K562 (cell line): ENCODE data around the gene APOM. TPM values are rescaled to one million over a fixed set of nuclear protein-coding genes. Genes with fewer than 3 reads are reported as not detected.

Experiments used
- ATAC-seq: fragments of 200-7000 bp; cut with Tn5 transposase; 3 replicates; pipeline ENCODE4 v1.9.1; 2020; ENCODE audit warnings: moderate library complexity
- BruUV-seq: library from RNA; stranded (reverse); fragments of 400-500 nt; replicated peaks from 2 replicates; lab custom pipeline; 2021; lab: Mats Ljungman, UMichigan
- CTCF ChIA-PET: fragments of 300-600 bp; formaldehyde crosslinking; extraction: SDS; loops from one replicate; lab custom pipeline; 2021; ENCODE audit warnings: low intra/inter-chr PET ratio; lab: Yijun Ruan, JAX
- POLR2A ChIA-PET: fragments of 300-600, 350-650 bp; sonication (Branson Sonifier 250); formaldehyde crosslinking; extraction: SDS; loops from one replicate; lab custom pipeline; 2021; ENCODE audit warnings: antibody characterized with exemption, inconsistent platforms; lab: Yijun Ruan, JAX
- DNase-seq, 4 experiments: peaks; one replicate each; pipeline versions ENCODE4 v3.0.0 to v3.0.0-alpha.2; 2011 to 2018; ENCODE audit warnings: low spot score in 3 of 4, mixed read lengths in 3 of 4; ENCODE audit errors: extremely low read depth in 1 of 4
- FAIRE-seq: peaks from 2 replicates; lab custom pipeline; 2011; peaks lifted over from hg19 to GRCh38; lab: Jason Lieb, UNC
- H2AFZ ChIP-seq: 2 replicates; pipeline ENCODE4 v1.6.0; 2011; ENCODE audit warnings: low read depth, low read length, control low read depth, inconsistent platforms
- H3K27ac ChIP-seq: fragments of 200-600 bp; 3 replicates; pipeline ENCODE4 v1.8.0; 2011; ENCODE audit warnings: low read depth, mild to moderate bottlenecking, control low read depth, inconsistent platforms, low read length, moderate library complexity, mixed read lengths; ENCODE audit errors: extremely low read depth
- H3K27me3 ChIP-seq, 2 experiments: fragments of 300-600 bp in 1 of 2; 2 replicates in 1 of 2; 3 replicates in 1 of 2; pipeline versions ENCODE4 v1.6.0 to v1.8.0; 2011; ENCODE audit warnings: inconsistent platforms in 2 of 2, low read length in 2 of 2, mild to moderate bottlenecking in 1 of 2, mixed read lengths in 1 of 2, moderate library complexity in 1 of 2; ENCODE audit not compliant: control insufficient read depth in 2 of 2, insufficient read depth in 2 of 2
- H3K36me3 ChIP-seq: fragments of 300-600 bp; 3 replicates; pipeline ENCODE4 v1.8.0; 2011; ENCODE audit warnings: mild to moderate bottlenecking, low read length, inconsistent platforms; ENCODE audit not compliant: control insufficient read depth, insufficient read depth
- H3K4me1 ChIP-seq, 2 experiments: fragments of 200-600 bp in 1 of 2; replicated peaks in 1 of 2; 2 replicates in 1 of 2; 3 replicates in 1 of 2; pipeline versions ENCODE4 v1.5.1 to v1.8.0; 2011; ENCODE audit warnings: inconsistent platforms in 2 of 2, low read length in 2 of 2, mild to moderate bottlenecking in 1 of 2, mixed read lengths in 1 of 2, moderate library complexity in 1 of 2; ENCODE audit not compliant: control insufficient read depth in 2 of 2, insufficient read depth in 2 of 2
- H3K4me2 ChIP-seq: 2 replicates; pipeline ENCODE4 v1.6.1; 2011; ENCODE audit warnings: low read length, control low read depth, inconsistent platforms, mixed read lengths; ENCODE audit not compliant: insufficient read depth
- H3K4me3 ChIP-seq: fragments of 200-600 bp; sonication (generic), shearing (Covaris generic); 2 replicates; pipeline ENCODE4 v1.5.1; 2016; ENCODE audit warnings: control low read depth, inconsistent platforms
- H3K79me2 ChIP-seq: fragments of 200-600 bp; 3 replicates; pipeline ENCODE4 v1.8.0; 2011; ENCODE audit warnings: low read length, inconsistent platforms; ENCODE audit not compliant: control insufficient read depth, insufficient read depth
- H3K9ac ChIP-seq, 2 experiments: 2 replicates each; pipeline versions ENCODE4 v1.6.0 to v1.6.1; 2011; ENCODE audit warnings: low read depth in 2 of 2, low read length in 2 of 2, control low read depth in 1 of 2, inconsistent platforms in 1 of 2, mild to moderate bottlenecking in 1 of 2, mixed read lengths in 1 of 2; ENCODE audit not compliant: insufficient read depth in 1 of 2
- H3K9me1 ChIP-seq: one replicate; pipeline ENCODE4 v1.6.0; 2011; ENCODE audit warnings: inconsistent platforms, mild to moderate bottlenecking, low read length, moderate library complexity; ENCODE audit not compliant: control insufficient read depth, insufficient read depth
- H3K9me3 ChIP-seq: replicated peaks from 2 replicates; pipeline ENCODE4 v1.5.1; 2011; ENCODE audit warnings: low read depth, low read length, inconsistent platforms; ENCODE audit not compliant: control insufficient read depth, insufficient read depth
- H4K20me1 ChIP-seq: replicated peaks from 2 replicates; pipeline ENCODE4 v1.6.1; 2011; ENCODE audit warnings: low read length, inconsistent platforms, mixed read lengths; ENCODE audit not compliant: control insufficient read depth, insufficient read depth
- ATF7 ChIP-seq: fragments of 450-650 bp; IDR thresholded peaks from 2 replicates; pipeline ENCODE4 v1.7.1; 2014; ENCODE audit warnings: mild to moderate bottlenecking, moderate library complexity
- CBFA2T3 ChIP-seq: fragments of 450-650 bp; IDR thresholded peaks from 2 replicates; pipeline ENCODE4 v1.6.1; 2017
- CBFB ChIP-seq: sonication (generic); formaldehyde crosslinking; IDR thresholded peaks from 2 replicates; pipeline ENCODE4 v1.4.0; 2020; ENCODE audit warnings: mild to moderate bottlenecking, missing genetic modification reagents
- CTCF ChIP-seq, 3 experiments: IDR thresholded peaks in 2 of 3; conservative IDR thresholded peaks in 1 of 3; 2 replicates each; pipeline ENCODE4 v1.5.1; 2011 to 2012; ENCODE audit warnings: low read length in 3 of 3, mild to moderate bottlenecking in 3 of 3, control low read depth in 2 of 3, improper control_type of control experiment in 1 of 3, inconsistent platforms in 1 of 3, low read depth in 1 of 3, mixed read lengths in 1 of 3, moderate library complexity in 1 of 3; ENCODE audit not compliant: insufficient read depth in 2 of 3
- EP300 ChIP-seq: IDR thresholded peaks from 2 replicates; pipeline ENCODE4 v1.6.1; 2012; ENCODE audit warnings: low read length, improper control_type of control experiment
- JUND ChIP-seq, 2 experiments: IDR thresholded peaks; 2 replicates in 1 of 2; 3 replicates in 1 of 2; pipeline ENCODE4 v1.6.1; 2011; ENCODE audit warnings: borderline replicate concordance in 2 of 2, low read depth in 2 of 2, low read length in 2 of 2, improper control_type of control experiment in 1 of 2, missing biosample characterization in 1 of 2, missing genetic modification characterization in 1 of 2, missing genetic modification reagents in 1 of 2
- KAT8 ChIP-seq: fragments of 450-650 bp; IDR thresholded peaks from 2 replicates; pipeline ENCODE4 v1.6.1; 2016; ENCODE audit warnings: low read depth, mild to moderate bottlenecking
- L3MBTL2 ChIP-seq: fragments of 450-650 bp; IDR thresholded peaks from 2 replicates; pipeline ENCODE4 v1.6.1; 2016; ENCODE audit warnings: mild to moderate bottlenecking, moderate library complexity
- MECOM ChIP-seq: fragments of 250-450 bp; sonication (Bioruptor Pico); IDR thresholded peaks from 2 replicates; pipeline ENCODE4 v1.8.0; 2022; ENCODE audit warnings: inconsistent platforms
- NR4A1 ChIP-seq, 2 experiments: fragments of 250-450 bp in 1 of 2; fragments of 450-650 bp in 1 of 2; sonication (Bioruptor Pico) in 1 of 2; IDR thresholded peaks; 2 replicates each; pipeline versions ENCODE4 v1.4.0 to v1.6.1; 2016 to 2020; ENCODE audit warnings: mild to moderate bottlenecking in 2 of 2, missing compliant biosample characterization in 1 of 2, missing genetic modification characterization in 1 of 2, moderate library complexity in 1 of 2
- USF2 ChIP-seq: sonication (generic); formaldehyde crosslinking; IDR thresholded peaks from 2 replicates; pipeline ENCODE4 v1.5.0; 2020; ENCODE audit warnings: missing genetic modification reagents
- ZC3H11A ChIP-seq: IDR thresholded peaks from 2 replicates; pipeline ENCODE4 v1.6.1; 2012; ENCODE audit warnings: low read depth, low read length, improper control_type of control experiment
- ZNF354B ChIP-seq: fragments of 250-450 bp; sonication (Bioruptor Pico); IDR thresholded peaks from 2 replicates; pipeline ENCODE4 v1.4.0; 2020
- ZNF583 ChIP-seq: fragments of 250-450 bp; sonication (Bioruptor Pico); IDR thresholded peaks from 2 replicates; pipeline ENCODE4 v1.4.0; 2020
- ZNF592 ChIP-seq: fragments of 450-650 bp; IDR thresholded peaks from 2 replicates; pipeline ENCODE4 v1.6.1; 2017; ENCODE audit warnings: antibody characterized with exemption, mild to moderate bottlenecking
- ZNF79 ChIP-seq: fragments of 250-450 bp; sonication (Bioruptor Pico); IDR thresholded peaks from 2 replicates; pipeline ENCODE4 v1.4.0; 2020; ENCODE audit warnings: low read depth, mild to moderate bottlenecking, moderate library complexity
- WGBS: fragments of 100-300 bp; shearing (Covaris generic); methylation state at CpG from one replicate; pipeline ENCODE4 v1.1.6; 2016; ENCODE audit warnings: low coverage, mixed read lengths; ENCODE audit not compliant: insufficient coverage; ENCODE audit errors: missing lambda C conversion rate; 5-methylcytosine and 5-hydroxymethylcytosine counted together
- in situ Hi-C: fragments of 300-500 bp; cut with MboI; formaldehyde crosslinking; loops from 4 replicates; pipeline ENCODE4 v1.15.0; 2018; ENCODE audit warnings: inconsistent platforms, mixed read lengths
- intact Hi-C: fragments of 100-400 bp; cut with micrococcal nuclease; formaldehyde crosslinking; loops from 2 replicates; pipeline ENCODE4 v1.14.2; 2022
- polyA plus RNA-seq, 8 experiments: library from polyadenylated mRNA; depleted of rRNA in 4 of 8; stranded (reverse) in 5 of 8; unstranded in 3 of 8; fragments of >200 nt; fragmentation: Nextera tagmentation in 2 of 8; fragmentation: Illumina TruSeq in 1 of 8; extraction: Ambion mirVana in 2 of 8; extraction: Trizol in 1 of 8; gene quantifications; 2 replicates each; pipeline versions ENCODE4 v1.2.1 to v1.2.3, GENCODE V29; 2011 to 2014; ENCODE audit warnings: inconsistent platforms in 1 of 8, missing spikeins in 1 of 8
- total RNA-seq, 7 experiments: library from RNA; depleted of rRNA in 6 of 7; stranded (reverse); fragments of >200 nt in 6 of 7; fragmentation: Illumina TruSeq in 2 of 7; extraction: Trizol in 2 of 7; gene quantifications; 2 replicates each; pipeline versions ENCODE4 v1.2.1 to v1.2.3, GENCODE V29; 2011 to 2021; ENCODE audit warnings: low replicate concordance in 1 of 7

APOM gene
- total and polyA plus RNA-seq, 9 of the 15 experiments (the other 6 are each of a cell fraction or from before 2014, with no cell fraction given): 5.7 to 24.3 (median 10.4) TPM

DNA sequence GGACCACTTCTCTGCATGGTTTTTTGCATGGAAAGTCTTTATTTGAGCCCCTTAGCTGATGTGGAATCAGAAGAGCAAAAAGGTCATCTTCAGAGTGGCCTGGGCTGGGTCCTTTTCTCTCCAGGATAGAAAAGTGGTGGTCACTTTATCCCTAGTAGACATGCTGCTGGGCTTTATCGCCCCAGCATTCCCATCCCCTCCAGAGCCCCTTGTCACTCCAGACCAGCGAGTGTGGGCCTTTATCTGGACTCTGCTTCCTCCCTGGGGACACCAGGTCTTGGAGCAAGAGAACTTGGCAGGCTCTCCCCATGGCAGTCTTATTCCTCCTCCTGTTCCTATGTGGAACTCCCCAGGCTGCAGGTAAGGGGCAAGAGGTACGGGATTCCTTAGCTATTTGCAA, 50.9 kb downstream of the APOM start, which contains the start of gene LY6G6F:
LY6G6F (plus strand) TSS at position 268 of the 400 bp plus-strand sequence; CDS start at position 309, 41 bp downstream.
- Histone ChIP-seq H3K9ac (peak within 1 kb of the TSS; percentile 23 to 46; a peak in 3 of 4 replicates), H3K36me3 (peaks cover 4% of the 10 kb centered on the region; the same call in 2 of the 3 replicates), H3K4me3 (no peak within 1 kb of the TSS), H3K27ac (peak within 1 kb of the TSS; percentile 23), H3K4me1 (peaks cover 35 to 37% of the 10 kb centered on the region in 2 experiments), H3K4me2 (peak within 1 kb of the TSS; percentile 44), H3K79me2 (peaks cover 19% of the 10 kb centered on the region), H3K9me3 (no peaks in the 10 kb centered on the region), H3K27me3 (no peaks in the 10 kb centered on the region), H4K20me1 (no peaks in the 10 kb centered on the region; the same call in 1 of the 2 replicates), H3K9me1 (no peaks in the 10 kb centered on the region), H2AFZ (peak within 1 kb of the TSS; percentile 91)
- intact Hi-C loops (no loop called here), in situ Hi-C loops (no loop called here)
- CTCF ChIA-PET: no interaction called here
- peak in 2 of 4 experiments; percentile 65 to 75 for DNase-seq
- 8% methylated on average over 3 of the region's 3 CpGs for WGBS
- ATAC-seq: 0 out of 3 replicates have a peak, but pooled peaks have one; percentile 0
- no TSS peak for BruUV-seq
- POLR2A ChIA-PET: interaction anchor here (0.6 to 12.4 kb wide), 7 partner anchors 9 to 989 kb away, joined by 3 to 223 read pairs (median 4); partner anchors contain the start of genes DDAH2, LY6G6C, LY6G6D and MDC1
- FAIRE-seq: no peak
- TF ChIP-seq ZNF79 (CRISPR knock-in tag) (no peak), ZNF592 (peak; percentile 44; the same call in 1 of the 2 replicates), CBFA2T3 (peak; percentile 73), CTCF (IDR thresholded peaks at IDR 0.05 in 2 of 3, conservative IDR thresholded peaks at IDR 0.05 in 1 of 3; ENCODE audit: insufficient read depth in 2 of 3, low read depth in 1 of 3, low read length in 3 of 3) (peak in 1 of 3 experiments; percentile 3; a peak in 1 of 6 replicates), JUND (IDR thresholded peaks at IDR 0.05; ENCODE audit: borderline replicate concordance, low read depth, low read length) (peak; percentile 12; the same call in 1 of the 2 replicates), JUND (tag; IDR thresholded peaks at IDR 0.05; ENCODE audit: borderline replicate concordance, low read depth, low read length) (no peak), ZC3H11A (0 out of 2 replicates have a peak, but pooled peaks have one; percentile 24), USF2 (CRISPR knock-in tag) (no peak), L3MBTL2 (peak; percentile 33; the same call in 1 of the 2 replicates), ZNF354B (CRISPR knock-in tag) (no peak), EP300 (peak; percentile 26; the same call in 1 of the 2 replicates), ATF7 (no peak), ZNF583 (CRISPR knock-in tag) (peak; percentile 10; the same call in 1 of the 2 replicates), NR4A1 (CRISPR knock-in tag; IDR thresholded peaks at IDR 0.05) (0 out of 2 replicates have a peak, but pooled peaks have one; percentile 14), NR4A1 (tag; IDR thresholded peaks at IDR 0.05) (0 out of 2 replicates have a peak, but pooled peaks have one; percentile 34), CBFB (CRISPR knock-in tag) (no peak), MECOM (CRISPR knock-in tag) (no peak), KAT8 (0 out of 2 replicates have a peak, but pooled peaks have one; percentile 7)
